Gastrocnemius medialis (tissue), 4 donors: ENCODE results near the gene FEZ2.

Experiments
- POLR2A ChIP-seq, 2 donors: fragments of 450-650 bp; IDR thresholded peaks; one replicate each; pipeline ENCODE4 v1.6.1; 2017; ENCODE audit warnings: antibody characterized with exemption in 2 of 2, mild to moderate bottlenecking in 2 of 2, moderate library complexity in 2 of 2
- TF ChIP-seq, protein P1 (sequence below), 5 experiments: fragments of 450-650 bp in 3 of 5; fragments of 200-600 bp in 2 of 5; sonication (generic) in 2 of 5; IDR thresholded peaks in 4 of 5; conservative IDR thresholded peaks in 1 of 5; 1 replicate in 4 of 5; 2 replicates in 1 of 5; pipeline ENCODE4 v1.5.1; 2016 to 2019; ENCODE audit warnings: antibody characterized with exemption in 5 of 5, mild to moderate bottlenecking in 3 of 5, moderate library complexity in 3 of 5

DNA sequence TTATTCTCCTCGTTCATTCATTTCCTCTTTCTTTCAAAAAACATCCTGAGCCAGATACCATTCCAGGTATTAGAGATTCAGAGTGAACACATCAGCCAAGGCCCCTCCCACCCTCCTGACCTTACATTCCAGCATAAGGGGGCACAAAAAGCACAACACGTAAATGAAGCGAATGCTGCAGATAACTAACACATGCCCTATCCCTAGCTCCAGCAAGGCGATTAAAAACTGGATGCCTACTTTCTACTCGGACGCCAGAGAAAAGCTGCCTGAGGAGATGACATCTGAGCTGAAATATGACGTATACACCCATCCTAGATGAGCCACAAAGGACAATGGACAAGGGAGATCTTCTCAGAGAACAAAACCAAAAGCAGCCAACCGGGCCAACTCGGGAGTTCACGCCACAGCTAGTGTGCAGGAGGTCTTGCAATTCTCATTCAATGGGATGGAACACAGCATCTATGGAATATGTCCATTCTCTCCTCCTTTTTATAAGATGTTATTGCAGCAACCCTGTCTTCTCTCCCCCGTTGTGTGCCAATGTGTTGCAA is 33.5 kb downstream of the FEZ2 start:
- TF ChIP-seq, protein P1, sequence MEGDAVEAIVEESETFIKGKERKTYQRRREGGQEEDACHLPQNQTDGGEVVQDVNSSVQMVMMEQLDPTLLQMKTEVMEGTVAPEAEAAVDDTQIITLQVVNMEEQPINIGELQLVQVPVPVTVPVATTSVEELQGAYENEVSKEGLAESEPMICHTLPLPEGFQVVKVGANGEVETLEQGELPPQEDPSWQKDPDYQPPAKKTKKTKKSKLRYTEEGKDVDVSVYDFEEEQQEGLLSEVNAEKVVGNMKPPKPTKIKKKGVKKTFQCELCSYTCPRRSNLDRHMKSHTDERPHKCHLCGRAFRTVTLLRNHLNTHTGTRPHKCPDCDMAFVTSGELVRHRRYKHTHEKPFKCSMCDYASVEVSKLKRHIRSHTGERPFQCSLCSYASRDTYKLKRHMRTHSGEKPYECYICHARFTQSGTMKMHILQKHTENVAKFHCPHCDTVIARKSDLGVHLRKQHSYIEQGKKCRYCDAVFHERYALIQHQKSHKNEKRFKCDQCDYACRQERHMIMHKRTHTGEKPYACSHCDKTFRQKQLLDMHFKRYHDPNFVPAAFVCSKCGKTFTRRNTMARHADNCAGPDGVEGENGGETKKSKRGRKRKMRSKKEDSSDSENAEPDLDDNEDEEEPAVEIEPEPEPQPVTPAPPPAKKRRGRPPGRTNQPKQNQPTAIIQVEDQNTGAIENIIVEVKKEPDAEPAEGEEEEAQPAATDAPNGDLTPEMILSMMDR (IDR thresholded peaks at IDR 0.05 in 4 of 5, conservative IDR thresholded peaks at IDR 0.05 in 1 of 5) = no peak
- no peak for TF ChIP-seq POLR2A (IDR thresholded peaks at IDR 0.05)
